Activated gamma-delta T cell treated with anti-CD3 and anti-CD28 coated beads, Interleukin-2, amount 50 U/mL, for 16 hours (primary cell): ENCODE results near the gene ABO.
"Not testable (repeated sequence)": the region's sequence is repeated elsewhere in the genome, so short reads cannot be mapped to it uniquely, and the experiment has no call there.

Source experiments
- DNase-seq: peaks from one replicate; pipeline ENCODE4 v3.0.0-alpha.2; 2020; ENCODE audit warnings: low read depth

ABO gene

GRCh38 chr9:133242991-133243390 is 32.0 kb downstream of the ABO start:
- no peak for DNase-seq

GRCh38 chr9:133242241-133242640 is 32.8 kb downstream of the ABO start:
- no peak for DNase-seq

GRCh38 chr9:133239533-133240090 is 35.4 kb downstream of the ABO start:
- DNase-seq = no peak

- peak; percentile 42 for DNase-seq
These were observed 36.0 kb downstream of the ABO start for GRCh38 chr9:133238851-133239532.

- DNase-seq = no peak
These were observed 36.6 kb downstream of the ABO start for GRCh38 chr9:133238272-133238850.

GRCh38 chr9:133237035-133237731 is 37.8 kb downstream of the ABO start:
- DNase-seq = no peak

- DNase-seq = not testable (repeated sequence)
These were observed 38.5 kb downstream of the ABO start for GRCh38 chr9:133236291-133237034.

GRCh38 chr9:133235549-133236222 is 39.3 kb downstream of the ABO start:
- no peak for DNase-seq

- DNase-seq = no peak
These were observed 40.3 kb downstream of the ABO start for GRCh38 chr9:133234577-133235322.

- no peak for DNase-seq
These were observed 41.1 kb downstream of the ABO start for GRCh38 chr9:133233681-133234432.

- not testable (repeated sequence) for DNase-seq
These were observed 43.0 kb downstream of the ABO start for GRCh38 chr9:133231934-133232568.

GRCh38 chr9:133230514-133230913 is 44.5 kb downstream of the ABO start:
- not testable (repeated sequence) for DNase-seq

GRCh38 chr9:133230093-133230492 is 44.9 kb downstream of the ABO start:
- no peak for DNase-seq

GRCh38 chr9:133228474-133229193 is 46.4 kb downstream of the ABO start:
- DNase-seq = not testable (repeated sequence)

GRCh38 chr9:133227996-133228395 is 47.0 kb downstream of the ABO start:
- DNase-seq = not testable (repeated sequence)

- DNase-seq = no peak
These were observed 47.6 kb downstream of the ABO start for GRCh38 chr9:133227242-133227860.

- DNase-seq = no peak
These were observed 48.5 kb downstream of the ABO start for GRCh38 chr9:133226219-133227171.
